Measurements from ENCODE around the gene TMEM100. TPM values are rescaled to one million over a fixed set of nuclear protein-coding genes. Genes with fewer than 3 reads are reported as not detected.

TMEM100 gene, protein sequence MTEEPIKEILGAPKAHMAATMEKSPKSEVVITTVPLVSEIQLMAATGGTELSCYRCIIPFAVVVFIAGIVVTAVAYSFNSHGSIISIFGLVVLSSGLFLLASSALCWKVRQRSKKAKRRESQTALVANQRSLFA
- total RNA-seq (1.7 and 2.6 TPM in 2 replicates), polyA plus RNA-seq (2.2 and 3.5 TPM in 2 replicates), polyA minus RNA-seq (ENCODE audit: low replicate concordance) (0.75 and 4.9 TPM in 2 replicates)
- polyA plus RNA-seq (2012) = 2.3 and 4.0 TPM in 2 replicates

DNA sequence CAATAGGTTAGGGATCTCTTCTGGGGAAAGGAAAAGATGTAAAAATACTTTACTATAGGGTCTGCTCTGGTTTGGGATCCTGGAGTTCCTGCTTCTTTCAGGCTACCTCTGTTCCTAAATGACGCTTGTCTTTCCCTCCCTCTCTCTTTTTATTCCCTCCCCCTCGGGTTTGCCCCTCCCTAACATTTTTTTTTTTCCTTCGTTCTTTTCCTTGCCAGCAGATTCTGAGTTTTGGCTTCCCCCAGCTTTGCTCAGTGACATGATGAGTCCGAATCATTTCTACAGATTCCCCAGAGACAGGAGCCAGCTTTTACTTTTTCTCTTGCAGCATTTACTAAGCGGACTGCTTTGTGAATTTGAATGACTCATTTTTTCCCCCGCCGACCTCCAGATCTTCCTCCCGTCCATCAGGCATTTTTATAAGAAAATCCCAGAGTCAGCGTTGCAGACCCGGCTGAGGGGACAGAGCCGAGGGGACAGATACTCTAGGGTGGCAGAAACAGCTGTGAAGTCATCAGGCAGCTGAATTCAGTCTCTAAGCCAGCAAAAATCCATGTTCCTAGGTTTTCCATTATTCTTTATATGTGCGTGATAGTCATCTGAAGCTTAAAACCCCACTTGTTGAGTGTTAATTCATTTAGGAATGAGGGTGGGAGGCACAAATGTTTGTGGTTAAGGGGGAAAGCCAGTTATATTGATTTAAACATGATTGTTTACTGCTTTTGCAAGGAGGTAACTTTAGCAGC lies at the start of gene TMEM100:
TMEM100 (minus strand) TSS at position 123 of the 746 bp plus-strand sequence. CDS start 1,794 bp downstream, outside the sequence.
- H3K9me3 ChIP-seq (ENCODE audit: control insufficient read depth, insufficient read depth, low read depth, low read length) = no peaks in the 10 kb centered on the region
- H3K4me3 ChIP-seq (replicated peaks in 1 of 4; ENCODE audit: control extremely low read depth in 1 of 4, insufficient read depth in 1 of 4, low read depth in 3 of 4, low read length in 4 of 4) = peak within 1 kb of the TSS; percentile 16 to 59 (median 41)
- H3K4me2 ChIP-seq (ENCODE audit: extremely low read depth, insufficient read depth, low read length) = peak within 1 kb of the TSS; percentile 55
- peaks cover 22% of the 10 kb centered on the region for H3K4me1 ChIP-seq (ENCODE audit: control insufficient read depth, extremely low read depth, insufficient read depth, low read length)
- H3K79me2 ChIP-seq (ENCODE audit: control insufficient read depth, insufficient read depth, low read length) = no peaks in the 10 kb centered on the region
- peak; percentile 82 to 90 for DNase-seq (ENCODE audit: low read depth in 2 of 2)
- H2AFZ ChIP-seq (ENCODE audit: low read length) = peak within 1 kb of the TSS; percentile 33
- TF ChIP-seq EZH2 (IDR thresholded peaks at IDR 0.05; ENCODE audit: low read length, missing control alignments) = no peak
- TF ChIP-seq, protein P1, sequence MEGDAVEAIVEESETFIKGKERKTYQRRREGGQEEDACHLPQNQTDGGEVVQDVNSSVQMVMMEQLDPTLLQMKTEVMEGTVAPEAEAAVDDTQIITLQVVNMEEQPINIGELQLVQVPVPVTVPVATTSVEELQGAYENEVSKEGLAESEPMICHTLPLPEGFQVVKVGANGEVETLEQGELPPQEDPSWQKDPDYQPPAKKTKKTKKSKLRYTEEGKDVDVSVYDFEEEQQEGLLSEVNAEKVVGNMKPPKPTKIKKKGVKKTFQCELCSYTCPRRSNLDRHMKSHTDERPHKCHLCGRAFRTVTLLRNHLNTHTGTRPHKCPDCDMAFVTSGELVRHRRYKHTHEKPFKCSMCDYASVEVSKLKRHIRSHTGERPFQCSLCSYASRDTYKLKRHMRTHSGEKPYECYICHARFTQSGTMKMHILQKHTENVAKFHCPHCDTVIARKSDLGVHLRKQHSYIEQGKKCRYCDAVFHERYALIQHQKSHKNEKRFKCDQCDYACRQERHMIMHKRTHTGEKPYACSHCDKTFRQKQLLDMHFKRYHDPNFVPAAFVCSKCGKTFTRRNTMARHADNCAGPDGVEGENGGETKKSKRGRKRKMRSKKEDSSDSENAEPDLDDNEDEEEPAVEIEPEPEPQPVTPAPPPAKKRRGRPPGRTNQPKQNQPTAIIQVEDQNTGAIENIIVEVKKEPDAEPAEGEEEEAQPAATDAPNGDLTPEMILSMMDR (conservative IDR thresholded peaks at IDR 0.05 in 1 of 2, IDR thresholded peaks at IDR 0.05 in 1 of 2; ENCODE audit: low read depth in 1 of 2, low read length in 2 of 2) = no peak
- peak within 1 kb of the TSS; percentile 40 for H3K27ac ChIP-seq (ENCODE audit: insufficient read depth, low read length)
- H3K36me3 ChIP-seq (ENCODE audit: control insufficient read depth, insufficient read depth, low read length) = no peaks in the 10 kb centered on the region
- H4K20me1 ChIP-seq (ENCODE audit: control insufficient read depth, extremely low read depth, insufficient read depth, low read length) = no peaks in the 10 kb centered on the region
- no peaks in the 10 kb centered on the region for H3K27me3 ChIP-seq (ENCODE audit: control insufficient read depth, insufficient read depth, low read length)
- H3K9ac ChIP-seq (ENCODE audit: insufficient read depth, low read length) = no peak within 1 kb of the TSS

DNA sequence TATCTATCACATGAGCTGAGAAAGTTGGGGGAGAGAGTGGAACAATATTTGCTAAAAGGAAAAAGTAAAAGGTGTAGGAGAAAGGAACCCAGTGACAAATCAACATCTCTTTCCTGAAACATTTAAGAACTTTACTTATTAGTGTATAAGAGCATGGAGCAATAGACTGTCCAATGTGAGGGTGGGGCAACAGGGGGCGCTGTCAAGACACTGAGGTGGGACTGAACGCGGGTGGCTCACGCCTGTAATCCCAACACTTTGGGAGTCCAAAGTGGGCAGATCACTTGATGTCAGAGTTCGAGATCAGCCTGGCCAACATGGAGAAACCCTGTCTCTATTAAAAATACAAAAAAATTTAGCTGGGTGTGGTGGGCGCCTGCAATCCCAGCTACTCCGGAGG lies 49.4 kb upstream of the TMEM100 start:
- Histone ChIP-seq H3K27ac (ENCODE audit: insufficient read depth, low read length) (no peak overlapping the region), H3K4me1 (ENCODE audit: control insufficient read depth, extremely low read depth, insufficient read depth, low read length) (peaks cover 10% of the 10 kb centered on the region), H3K9me3 (ENCODE audit: control insufficient read depth, insufficient read depth, low read depth, low read length) (no peaks in the 10 kb centered on the region), H3K4me2 (ENCODE audit: extremely low read depth, insufficient read depth, low read length) (no peak overlapping the region), H3K9ac (ENCODE audit: insufficient read depth, low read length) (no peak overlapping the region), H3K27me3 (ENCODE audit: control insufficient read depth, insufficient read depth, low read length) (no peaks in the 10 kb centered on the region), H3K79me2 (ENCODE audit: control insufficient read depth, insufficient read depth, low read length) (no peaks in the 10 kb centered on the region), H2AFZ (ENCODE audit: low read length) (no peak overlapping the region), H4K20me1 (ENCODE audit: control insufficient read depth, extremely low read depth, insufficient read depth, low read length) (no peaks in the 10 kb centered on the region), H3K4me3 (replicated peaks in 1 of 4; ENCODE audit: control extremely low read depth in 1 of 4, insufficient read depth in 1 of 4, low read depth in 3 of 4, low read length in 4 of 4) (no peak overlapping the region), H3K36me3 (ENCODE audit: control insufficient read depth, insufficient read depth, low read length) (peaks cover 11% of the 10 kb centered on the region)
- no peak for TF ChIP-seq EZH2 (IDR thresholded peaks at IDR 0.05; ENCODE audit: low read length, missing control alignments)
- TF ChIP-seq, protein P1 (conservative IDR thresholded peaks at IDR 0.05 in 1 of 2, IDR thresholded peaks at IDR 0.05 in 1 of 2; ENCODE audit: low read depth in 1 of 2, low read length in 2 of 2) = no peak
- DNase-seq (ENCODE audit: low read depth in 2 of 2) = no peak

- Histone ChIP-seq H3K36me3 (ENCODE audit: control insufficient read depth, insufficient read depth, low read length) (peaks cover 7% of the 10 kb centered on the region), H3K4me1 (ENCODE audit: control insufficient read depth, extremely low read depth, insufficient read depth, low read length) (peaks cover 10% of the 10 kb centered on the region), H3K4me2 (ENCODE audit: extremely low read depth, insufficient read depth, low read length) (no peak overlapping the region), H3K9me3 (ENCODE audit: control insufficient read depth, insufficient read depth, low read depth, low read length) (no peaks in the 10 kb centered on the region), H3K27ac (ENCODE audit: insufficient read depth, low read length) (peak overlapping the region; percentile 62), H2AFZ (ENCODE audit: low read length) (no peak overlapping the region), H3K4me3 (replicated peaks in 1 of 4; ENCODE audit: control extremely low read depth in 1 of 4, insufficient read depth in 1 of 4, low read depth in 3 of 4, low read length in 4 of 4) (no peak overlapping the region), H4K20me1 (ENCODE audit: control insufficient read depth, extremely low read depth, insufficient read depth, low read length) (no peaks in the 10 kb centered on the region), H3K27me3 (ENCODE audit: control insufficient read depth, insufficient read depth, low read length) (no peaks in the 10 kb centered on the region), H3K9ac (ENCODE audit: insufficient read depth, low read length) (no peak overlapping the region), H3K79me2 (ENCODE audit: control insufficient read depth, insufficient read depth, low read length) (no peaks in the 10 kb centered on the region)
- TF ChIP-seq, protein P1 (conservative IDR thresholded peaks at IDR 0.05 in 1 of 2, IDR thresholded peaks at IDR 0.05 in 1 of 2; ENCODE audit: low read depth in 1 of 2, low read length in 2 of 2) = peak; percentile 41 to 47
- no peak for TF ChIP-seq EZH2 (IDR thresholded peaks at IDR 0.05; ENCODE audit: low read length, missing control alignments)
- peak; percentile 53 to 80 for DNase-seq (ENCODE audit: low read depth in 2 of 2)
These were observed 47.7 kb upstream of the TMEM100 start for GRCh38 chr17:55770196-55770870.
